Smooth muscle cell of the brain vasculature (primary cell): ENCODE results near the gene ERRFI1.

Source experiments
- DNase-seq: peaks from one replicate; pipeline ENCODE4 v3.0.0-alpha.2; 2012; ENCODE audit warnings: low read depth, low spot score

ERRFI1 gene

GRCh38 chr1:8018492-8019228 lies 7.4 kb downstream of the ERRFI1 start:
- no peak for DNase-seq

GRCh38 chr1:8017495-8018197 lies 8.5 kb downstream of the ERRFI1 start:
- no peak for DNase-seq

- no peak for DNase-seq
Observed at GRCh38 chr1:8016895-8017241, 9.2 kb downstream of the ERRFI1 start.

GRCh38 chr1:8016210-8016894 lies 9.8 kb downstream of the ERRFI1 start:
- DNase-seq = no peak

- DNase-seq = no peak
Observed at GRCh38 chr1:8015809-8016165, 10.3 kb downstream of the ERRFI1 start.

GRCh38 chr1:8015036-8015808 lies 10.9 kb downstream of the ERRFI1 start:
- peak; percentile 70 for DNase-seq

GRCh38 chr1:8014381-8014988 lies 11.6 kb downstream of the ERRFI1 start:
- no peak for DNase-seq

- DNase-seq = no peak
Observed at GRCh38 chr1:8013800-8014199, 12.3 kb downstream of the ERRFI1 start.

- DNase-seq = no peak
Observed at GRCh38 chr1:8013399-8013798, 12.7 kb downstream of the ERRFI1 start.

GRCh38 chr1:8012955-8013354 lies 13.2 kb downstream of the ERRFI1 start:
- no peak for DNase-seq

GRCh38 chr1:8011923-8012858 lies 13.9 kb downstream of the ERRFI1 start:
- no peak for DNase-seq

GRCh38 chr1:8011016-8011415 lies 15.1 kb downstream of the ERRFI1 start:
- no peak for DNase-seq

GRCh38 chr1:8010080-8010664 lies 15.9 kb downstream of the ERRFI1 start:
- DNase-seq = no peak

GRCh38 chr1:8009043-8010002 lies 16.8 kb downstream of the ERRFI1 start:
- DNase-seq = no peak

GRCh38 chr1:8006037-8006963 lies 19.8 kb downstream of the ERRFI1 start:
- no peak for DNase-seq

GRCh38 chr1:8004803-8005573 lies 21.1 kb downstream of the ERRFI1 start:
- peak; percentile 68 for DNase-seq
